GM21526 (cell line): ENCODE measurements around the gene CRACR2B.

Experiments used
- ATAC-seq: cut with Tn5 transposase; IDR thresholded peaks from one replicate; pipeline ENCODE4 v1.9.1; 2021; ENCODE audit warnings: moderate library complexity; ENCODE audit not compliant: unreplicated experiment, low FRiP score

Gene CRACR2B

DNA sequence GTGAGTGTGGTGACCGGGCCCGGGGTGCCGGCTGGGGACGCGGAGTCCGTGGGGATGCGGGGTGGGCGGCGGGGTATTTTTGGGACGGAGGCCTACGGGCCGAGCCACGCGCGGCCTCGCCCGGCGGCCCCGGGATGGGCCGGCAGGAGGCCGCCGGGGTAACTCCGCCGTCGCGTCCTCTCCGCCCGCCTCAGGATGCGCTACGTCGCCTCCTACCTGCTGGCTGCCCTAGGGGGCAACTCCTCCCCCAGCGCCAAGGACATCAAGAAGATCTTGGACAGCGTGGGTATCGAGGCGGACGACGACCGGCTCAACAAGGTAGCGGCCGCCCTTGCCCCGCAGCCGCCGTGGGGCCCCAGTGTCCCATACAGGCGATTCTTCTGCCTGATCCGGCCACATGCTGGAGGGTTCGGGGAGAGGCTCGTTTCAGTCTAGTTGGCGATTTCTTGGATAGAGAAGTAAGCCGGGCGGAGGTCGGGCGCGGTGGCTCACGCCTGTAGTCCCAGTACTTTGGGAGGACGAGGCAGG is 17.6 kb upstream of the CRACR2B start:
- no peak for ATAC-seq

DNA sequence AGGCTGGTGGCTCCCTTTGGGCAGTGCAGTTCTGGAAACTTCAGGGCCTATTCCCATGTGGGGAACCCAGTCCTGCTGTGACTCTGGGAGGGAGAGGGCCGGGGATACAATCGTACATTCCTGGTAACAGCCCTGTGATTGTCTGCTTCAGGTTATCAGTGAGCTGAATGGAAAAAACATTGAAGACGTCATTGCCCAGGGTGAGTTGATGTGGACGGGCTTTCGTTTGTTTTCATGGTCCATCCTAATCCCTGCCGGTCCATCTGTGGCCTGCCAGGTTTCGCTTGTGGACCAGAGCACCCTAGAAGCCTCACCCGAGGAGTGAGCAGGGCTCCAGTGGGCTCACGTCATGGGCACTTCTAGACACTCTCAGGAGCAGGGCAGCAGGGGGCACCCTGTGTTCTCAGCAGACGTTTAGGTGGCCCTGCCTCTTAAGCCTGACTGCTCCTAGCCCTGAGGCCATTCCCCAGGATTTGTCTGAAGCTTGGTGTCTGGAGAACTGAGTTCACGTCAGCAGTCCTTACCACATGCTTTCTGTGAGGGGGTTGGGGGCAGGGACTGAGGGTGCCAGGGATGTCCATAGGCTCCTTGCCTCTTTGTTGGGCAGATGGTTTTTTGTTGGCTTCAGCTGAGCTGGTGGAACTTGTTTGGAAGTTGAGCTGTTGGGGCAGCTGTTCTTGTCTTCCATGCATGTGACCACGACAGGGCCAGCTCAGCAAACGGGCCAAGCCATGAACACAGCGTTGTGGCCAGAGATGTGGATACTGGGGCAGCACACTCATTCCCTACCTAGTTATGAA is 16.1 kb upstream of the CRACR2B start:
- ATAC-seq = no peak

DNA sequence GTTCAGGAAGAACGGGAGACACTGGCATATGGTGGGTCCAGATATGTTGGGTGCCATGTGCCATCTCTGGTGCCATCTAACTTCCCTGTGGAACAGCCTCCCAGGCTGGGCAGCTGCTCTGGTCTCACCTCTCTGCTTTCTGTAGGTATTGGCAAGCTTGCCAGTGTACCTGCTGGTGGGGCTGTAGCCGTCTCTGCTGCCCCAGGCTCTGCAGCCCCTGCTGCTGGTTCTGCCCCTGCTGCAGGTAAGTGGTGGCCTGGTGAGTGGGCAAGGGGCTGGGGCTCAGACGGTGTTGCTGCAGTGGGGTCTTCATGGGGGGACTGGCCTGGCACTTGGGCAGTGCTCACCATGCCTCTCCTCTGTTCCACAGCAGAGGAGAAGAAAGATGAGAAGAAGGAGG is 15.3 kb upstream of the CRACR2B start:
- ATAC-seq = no peak

DNA sequence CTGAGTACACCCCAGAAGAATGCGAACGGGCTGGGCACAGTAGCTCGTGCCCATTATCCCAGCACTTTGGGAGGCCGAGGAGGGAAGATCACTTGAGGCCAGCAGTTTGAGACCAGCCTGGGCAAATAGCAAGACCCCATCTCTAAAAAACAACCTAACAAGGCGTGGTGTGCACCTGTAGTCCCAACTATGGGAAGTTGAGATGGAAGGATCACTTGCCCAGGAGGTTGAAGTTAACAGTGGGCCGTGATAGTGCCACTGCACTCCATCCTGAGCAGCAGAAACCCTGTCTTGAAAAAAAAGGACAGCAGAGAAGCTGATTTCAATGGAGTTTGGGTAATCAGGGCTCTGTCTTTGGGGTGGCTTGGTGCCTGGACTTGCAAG is 14.7 kb upstream of the CRACR2B start:
- no peak for ATAC-seq

DNA sequence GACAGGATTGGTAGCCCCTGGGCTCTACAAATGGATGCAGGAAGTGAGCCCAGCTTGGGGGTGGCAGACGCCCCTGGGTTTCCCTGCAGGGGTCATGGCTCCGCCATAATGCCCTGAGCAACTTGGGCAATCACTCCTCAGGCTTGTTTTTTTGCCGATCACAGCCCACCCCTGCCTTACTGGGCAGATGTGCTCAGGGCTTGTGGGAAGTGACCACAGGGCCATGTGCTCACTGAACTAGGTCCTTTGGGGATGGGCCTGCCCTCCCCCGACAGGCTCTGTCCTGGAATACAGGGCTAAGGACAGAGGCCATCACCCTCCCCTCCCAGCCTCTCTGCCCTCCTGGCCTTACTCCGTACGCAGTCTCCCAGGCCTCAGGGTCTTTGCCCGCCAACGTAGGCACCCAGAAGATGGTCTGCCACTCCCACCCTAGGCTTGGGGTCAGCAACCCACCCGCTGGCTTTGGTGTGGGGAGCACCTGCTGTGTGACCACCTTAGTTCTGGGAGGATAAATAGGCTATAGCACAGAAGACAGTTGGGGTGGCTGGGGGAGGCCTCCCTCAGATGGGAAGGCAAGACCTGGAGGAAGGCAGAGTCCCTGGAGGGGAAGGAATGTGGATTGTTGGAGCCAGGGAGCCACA is 14.1 kb upstream of the CRACR2B start:
- ATAC-seq = no peak

DNA sequence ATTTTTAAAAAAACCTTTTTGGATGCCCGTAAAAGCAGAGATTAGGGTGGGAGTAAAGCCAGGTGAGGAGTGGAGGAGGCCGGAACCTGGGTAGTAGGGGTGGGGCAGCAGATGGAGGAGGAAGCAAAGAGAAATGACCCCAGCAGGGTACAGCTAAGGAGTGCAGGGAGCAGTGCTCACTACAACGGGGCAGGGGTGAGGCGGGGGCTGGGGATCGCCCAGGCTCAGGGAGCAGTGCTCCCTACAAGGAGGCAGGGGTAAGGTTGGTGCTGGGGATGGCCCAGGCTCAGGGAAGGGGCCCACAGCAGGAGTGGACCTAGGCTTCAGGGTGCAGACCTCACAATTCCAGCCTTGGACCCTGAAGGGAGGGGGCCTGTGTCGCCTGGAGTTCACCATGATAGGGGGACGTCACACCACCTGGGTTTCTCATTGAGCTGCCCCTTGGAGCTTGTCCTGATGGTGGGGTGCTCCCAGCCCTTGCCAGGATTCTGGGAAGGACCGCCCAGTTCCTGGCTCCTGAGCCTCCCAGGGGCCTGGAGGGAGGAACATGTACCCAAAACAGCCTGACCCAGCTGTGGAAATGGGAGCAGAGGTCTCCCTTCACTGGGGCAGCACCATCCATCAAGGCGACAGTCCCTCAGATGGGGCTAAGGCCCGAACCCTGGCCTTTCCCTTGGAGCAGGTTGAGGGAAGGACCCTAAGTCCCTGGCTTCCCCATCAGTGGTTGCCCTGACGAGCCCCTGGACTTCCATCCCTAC is 11.9 kb upstream of the CRACR2B start:
- no peak for ATAC-seq

DNA sequence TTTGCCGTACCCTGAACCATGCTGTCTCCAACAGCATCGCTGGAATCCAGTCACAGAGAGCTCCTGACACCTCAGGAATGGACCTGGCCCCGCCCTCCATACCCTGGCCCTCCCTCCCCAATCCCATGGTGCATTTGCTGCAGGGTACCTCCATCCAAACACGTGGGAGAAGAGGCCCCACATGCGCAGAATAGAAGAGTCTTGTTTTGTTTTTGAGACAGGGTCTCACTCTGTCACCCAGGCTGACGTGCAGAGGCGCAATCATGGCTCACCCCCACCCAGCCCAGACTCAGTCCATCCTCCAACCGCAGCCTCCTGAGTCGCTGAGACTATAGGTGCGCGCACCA is 11.3 kb upstream of the CRACR2B start:
- no peak for ATAC-seq

DNA sequence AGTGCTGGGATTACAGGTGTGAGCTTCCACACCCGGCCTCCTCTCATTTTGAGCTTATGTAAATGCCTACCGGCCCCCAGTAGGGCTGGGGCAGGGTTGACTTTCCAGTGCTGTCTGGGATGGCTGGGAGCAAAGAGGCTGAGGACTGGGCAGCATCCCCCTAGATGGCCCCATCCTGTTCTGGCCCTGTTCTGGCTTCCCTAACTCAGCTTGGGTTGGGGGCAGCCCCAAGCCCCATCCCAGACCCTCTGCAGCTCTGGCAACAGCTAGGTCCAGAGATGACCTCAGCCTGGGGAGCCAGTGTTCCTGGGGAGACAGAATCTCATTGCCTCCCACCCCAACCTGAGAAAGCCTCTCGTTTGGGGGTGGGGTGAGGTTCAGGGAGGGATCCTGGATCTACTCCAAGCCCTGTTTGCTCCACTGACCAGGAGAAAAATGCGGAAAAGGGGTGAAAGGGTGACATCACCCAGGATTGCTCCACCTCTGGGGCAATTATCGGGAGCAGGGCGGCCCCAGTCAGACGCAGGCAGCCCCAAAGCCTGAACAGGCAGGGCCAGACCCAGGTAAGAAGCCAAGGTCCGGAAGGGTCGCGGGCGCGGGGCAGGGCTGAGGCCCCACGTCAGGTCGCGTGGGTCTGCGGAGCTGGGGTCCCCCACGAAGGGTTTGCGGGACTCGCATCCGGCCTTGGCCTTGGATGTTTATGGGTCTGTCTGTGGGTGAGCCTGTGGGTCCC is 9.2 kb upstream of the CRACR2B start, which contains the start of gene PNPLA2:
PNPLA2 (plus strand) TSS at position 519 of the 733 bp plus-strand sequence. CDS start 805 bp downstream, outside the sequence.
- peak; percentile 1 for ATAC-seq

DNA sequence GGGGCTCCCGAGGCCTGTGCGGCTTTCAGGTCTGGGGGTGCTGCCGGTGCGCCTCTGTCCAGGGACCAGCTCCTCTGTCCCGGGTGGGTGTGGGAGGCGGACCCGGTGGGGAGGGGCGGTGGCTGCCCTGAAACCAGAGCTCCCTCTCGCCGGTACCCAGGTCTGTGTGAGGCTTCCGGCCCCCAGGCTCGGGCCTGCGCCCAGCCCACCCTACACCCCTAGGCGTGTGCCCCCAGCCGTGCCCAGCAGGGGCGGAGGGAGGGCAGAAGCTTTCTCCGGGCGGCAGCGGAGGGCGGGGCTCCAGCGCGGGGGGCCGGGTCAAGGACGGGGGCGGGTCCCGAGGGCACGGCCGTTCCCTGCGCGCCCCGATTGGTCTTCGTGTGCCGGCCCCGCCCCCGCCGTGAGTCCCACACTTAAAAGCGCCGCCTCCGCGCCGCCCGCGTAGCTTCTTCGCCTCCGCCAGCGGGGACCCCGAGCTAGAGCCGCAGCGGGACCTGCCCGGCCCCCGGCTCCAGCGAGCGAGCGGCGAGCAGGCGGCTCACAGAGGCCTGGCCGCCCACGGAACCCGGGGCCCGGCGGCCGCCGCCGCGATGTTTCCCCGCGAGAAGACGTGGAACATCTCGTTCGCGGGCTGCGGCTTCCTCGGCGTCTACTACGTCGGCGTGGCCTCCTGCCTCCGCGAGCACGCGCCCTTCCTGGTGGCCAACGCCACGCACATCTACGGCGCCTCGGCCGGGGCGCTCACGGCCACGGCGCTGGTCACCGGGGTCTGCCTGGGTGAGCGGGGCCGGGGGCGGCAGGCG is 8.4 kb upstream of the CRACR2B start:
- peak; percentile 51 for ATAC-seq

DNA sequence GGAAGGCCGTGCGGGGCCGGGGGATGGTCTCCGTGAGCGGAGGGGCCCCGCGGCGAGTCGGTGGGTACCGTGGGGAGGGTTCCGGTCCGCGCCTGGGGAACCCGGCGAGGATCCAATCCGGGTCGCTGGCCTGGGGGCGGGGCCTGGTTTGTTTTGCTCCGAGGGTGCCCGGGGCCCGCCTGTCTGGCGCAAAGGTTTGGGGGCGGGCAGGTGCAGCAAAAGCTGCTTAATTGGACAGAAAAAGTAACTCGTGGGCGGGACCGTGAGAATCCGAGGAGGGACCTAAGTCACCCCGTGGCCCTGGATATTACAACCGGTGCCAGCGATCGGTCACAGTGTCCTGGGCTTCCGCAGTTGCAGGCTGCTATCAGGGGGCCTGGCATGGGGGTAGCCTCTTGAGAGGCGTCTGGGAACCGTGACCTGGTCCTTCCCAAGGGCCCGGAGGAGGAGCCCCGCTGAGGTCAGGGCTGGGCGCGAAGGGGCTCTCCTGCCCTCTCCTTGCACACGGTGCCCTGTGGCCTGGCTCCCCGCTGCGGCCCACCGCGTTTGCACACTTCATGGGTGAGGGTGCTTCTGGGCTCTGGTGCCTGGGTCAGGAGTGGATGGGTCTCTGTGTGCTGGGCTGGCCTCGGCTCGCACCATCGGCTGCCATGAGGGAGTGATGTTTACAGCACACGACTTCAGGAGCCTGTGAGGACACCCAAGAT is 7.6 kb upstream of the CRACR2B start:
- ATAC-seq = peak; percentile 49

DNA sequence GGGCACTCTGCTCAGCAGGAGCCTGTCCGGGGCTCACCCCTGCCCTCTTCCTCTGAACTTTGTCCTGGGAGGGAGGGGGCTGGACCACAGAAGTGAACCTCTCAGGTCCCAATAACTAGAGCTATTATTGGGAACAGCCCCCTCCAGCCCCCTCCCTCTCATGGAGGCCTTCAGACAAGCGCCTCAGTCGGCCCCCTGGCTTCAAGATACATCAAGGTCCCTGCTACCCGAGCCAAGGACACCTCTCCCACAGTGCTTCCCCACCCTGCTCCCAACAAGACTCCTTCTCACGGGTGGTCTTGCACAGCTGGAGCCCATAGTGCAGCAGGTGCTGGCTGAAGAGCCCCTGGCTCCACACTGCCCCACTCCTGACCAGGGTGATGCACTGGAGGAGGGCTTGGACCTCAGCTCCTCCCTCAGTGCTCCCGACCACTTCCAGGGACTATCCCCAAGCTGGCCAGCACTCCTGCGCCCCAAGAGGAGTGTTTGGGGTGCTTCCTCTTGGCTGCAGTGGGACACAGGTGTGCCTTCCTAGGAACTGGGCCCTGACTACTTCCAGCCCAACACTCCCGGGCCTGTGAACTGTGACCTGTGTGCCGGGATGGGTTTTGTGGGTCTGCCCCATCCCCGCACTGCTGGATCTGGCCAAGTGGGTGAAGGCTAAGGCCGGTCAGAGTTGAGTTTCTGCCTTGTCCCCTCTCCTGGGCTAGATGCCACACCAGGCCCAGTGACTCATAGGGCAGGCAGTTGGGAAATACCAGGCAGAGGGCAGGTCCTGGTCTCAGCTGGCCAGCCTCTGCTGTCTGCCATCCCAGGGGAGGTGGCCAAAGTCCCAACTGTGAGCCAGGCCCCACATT is 6.8 kb upstream of the CRACR2B start:
- no peak for ATAC-seq

DNA sequence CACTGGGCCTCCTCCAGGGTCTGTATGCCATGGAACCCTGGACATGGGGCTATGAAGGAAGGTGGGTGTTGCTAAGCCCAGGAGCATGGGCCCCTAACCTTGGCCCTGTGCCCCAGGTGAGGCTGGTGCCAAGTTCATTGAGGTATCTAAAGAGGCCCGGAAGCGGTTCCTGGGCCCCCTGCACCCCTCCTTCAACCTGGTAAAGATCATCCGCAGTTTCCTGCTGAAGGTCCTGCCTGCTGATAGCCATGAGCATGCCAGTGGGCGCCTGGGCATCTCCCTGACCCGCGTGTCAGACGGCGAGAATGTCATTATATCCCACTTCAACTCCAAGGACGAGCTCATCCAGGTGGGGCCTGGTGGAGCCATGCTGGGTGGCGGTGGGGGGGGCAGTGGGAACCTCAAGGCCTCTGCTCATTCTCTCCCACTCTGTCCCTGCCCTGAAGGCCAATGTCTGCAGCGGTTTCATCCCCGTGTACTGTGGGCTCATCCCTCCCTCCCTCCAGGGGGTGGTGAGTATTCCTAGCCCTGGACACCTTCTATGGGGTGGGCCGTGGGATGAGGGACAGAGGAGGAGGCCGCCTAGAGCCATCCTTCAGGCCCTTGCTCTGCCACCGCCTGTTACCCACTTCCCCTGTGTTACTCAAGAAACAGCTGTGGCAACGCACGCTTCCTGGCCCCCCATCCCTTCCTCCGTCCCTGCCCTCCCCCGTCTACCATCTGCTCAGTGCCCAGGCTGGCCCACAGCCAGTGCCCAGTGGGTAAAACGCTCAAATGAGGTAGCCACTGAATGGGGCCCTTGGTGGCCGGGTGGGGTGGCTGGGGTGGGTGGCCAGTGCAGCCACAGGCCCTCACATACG is 6.0 kb upstream of the CRACR2B start:
- ATAC-seq = no peak

DNA sequence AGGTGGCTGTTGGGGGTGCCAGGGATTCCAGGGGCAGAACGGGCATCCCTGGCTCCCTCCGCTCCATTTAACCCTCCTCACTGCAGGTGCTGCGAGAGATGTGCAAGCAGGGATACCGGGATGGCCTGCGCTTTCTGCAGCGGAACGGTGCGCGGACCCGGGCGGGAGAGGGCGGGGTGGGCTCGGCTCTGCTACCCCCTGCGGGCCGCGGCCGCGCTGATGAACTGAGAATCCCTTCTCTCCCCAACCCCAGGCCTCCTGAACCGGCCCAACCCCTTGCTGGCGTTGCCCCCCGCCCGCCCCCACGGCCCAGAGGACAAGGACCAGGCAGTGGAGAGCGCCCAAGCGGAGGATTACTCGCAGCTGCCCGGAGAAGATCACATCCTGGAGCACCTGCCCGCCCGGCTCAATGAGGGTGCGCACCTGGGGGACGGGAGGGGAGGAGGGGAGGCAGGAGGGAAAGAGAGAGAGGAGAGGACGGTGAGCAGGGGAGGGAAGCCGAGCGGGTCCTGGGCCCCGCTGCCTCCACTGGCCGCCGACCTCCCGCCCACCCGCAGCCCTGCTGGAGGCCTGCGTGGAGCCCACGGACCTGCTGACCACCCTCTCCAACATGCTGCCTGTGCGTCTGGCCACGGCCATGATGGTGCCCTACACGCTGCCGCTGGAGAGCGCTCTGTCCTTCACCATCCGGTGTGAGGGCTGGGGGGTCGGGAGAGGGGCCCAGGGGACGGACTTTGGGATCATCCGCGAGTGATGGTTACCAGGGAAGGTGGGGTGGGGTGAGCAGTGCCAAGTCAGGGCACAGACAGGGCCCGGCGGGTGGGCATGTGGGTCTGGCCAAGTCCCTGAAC is 4.1 kb upstream of the CRACR2B start:
- no peak for ATAC-seq

DNA sequence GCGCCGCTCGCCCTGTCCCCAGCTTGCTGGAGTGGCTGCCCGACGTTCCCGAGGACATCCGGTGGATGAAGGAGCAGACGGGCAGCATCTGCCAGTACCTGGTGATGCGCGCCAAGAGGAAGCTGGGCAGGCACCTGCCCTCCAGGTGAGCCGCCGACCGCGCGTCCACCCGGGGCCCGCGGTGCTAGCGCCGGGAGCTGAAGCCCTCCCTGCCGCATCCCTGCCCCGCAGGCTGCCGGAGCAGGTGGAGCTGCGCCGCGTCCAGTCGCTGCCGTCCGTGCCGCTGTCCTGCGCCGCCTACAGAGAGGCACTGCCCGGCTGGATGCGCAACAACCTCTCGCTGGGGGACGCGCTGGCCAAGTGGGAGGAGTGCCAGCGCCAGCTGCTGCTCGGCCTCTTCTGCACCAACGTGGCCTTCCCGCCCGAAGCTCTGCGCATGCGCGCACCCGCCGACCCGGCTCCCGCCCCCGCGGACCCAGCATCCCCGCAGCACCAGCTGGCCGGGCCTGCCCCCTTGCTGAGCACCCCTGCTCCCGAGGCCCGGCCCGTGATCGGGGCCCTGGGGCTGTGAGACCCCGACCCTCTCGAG is 3.3 kb upstream of the CRACR2B start:
- ATAC-seq = no peak

DNA sequence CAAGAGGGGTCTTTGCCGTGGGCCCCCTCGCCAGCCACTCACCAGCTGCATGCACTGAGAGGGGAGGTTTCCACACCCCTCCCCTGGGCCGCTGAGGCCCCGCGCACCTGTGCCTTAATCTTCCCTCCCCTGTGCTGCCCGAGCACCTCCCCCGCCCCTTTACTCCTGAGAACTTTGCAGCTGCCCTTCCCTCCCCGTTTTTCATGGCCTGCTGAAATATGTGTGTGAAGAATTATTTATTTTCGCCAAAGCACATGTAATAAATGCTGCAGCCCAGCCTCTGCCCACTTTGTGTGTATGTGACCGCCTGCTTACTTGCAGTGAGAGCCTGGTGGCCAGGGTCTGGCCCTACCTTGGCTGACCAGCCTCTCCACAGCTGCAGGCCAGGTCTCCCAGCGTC is 2.8 kb upstream of the CRACR2B start:
- no peak for ATAC-seq
